GM23338 (cell line): ENCODE measurements around the gene SYTL1. TPM values are rescaled to one million over a fixed set of nuclear protein-coding genes. Genes with fewer than 3 reads are reported as not detected.

Source experiments
- ATAC-seq: fragments of 200-7000 bp; cut with Tn5 transposase; 3 replicates; pipeline ENCODE4 v1.9.1; 2020
- DNase-seq: peaks from one replicate; pipeline ENCODE4 v3.0.0-alpha.2; 2015; ENCODE audit warnings: low spot score
- H2AFZ ChIP-seq: fragments of 200-600 bp; sonication (generic); 2 replicates; pipeline ENCODE4 v1.8.0; 2016; ENCODE audit warnings: antibody characterized with exemption, mild to moderate bottlenecking, moderate library complexity
- H3F3A ChIP-seq: fragments of 200-600 bp; sonication (generic); replicated peaks from 2 replicates; pipeline ENCODE4 v1.8.0; 2017; ENCODE audit warnings: antibody characterized with exemption, mixed run types, low read depth
- H3K27ac ChIP-seq: fragments of 200-600 bp; sonication (generic); 2 replicates; pipeline ENCODE4 v1.6.1; 2016; ENCODE audit warnings: low read depth
- H3K27me3 ChIP-seq: fragments of 200-600 bp; sonication (generic); 2 replicates; pipeline ENCODE4 v1.8.0; 2016; ENCODE audit warnings: mild to moderate bottlenecking, mixed run types, moderate library complexity; ENCODE audit not compliant: insufficient read depth
- H3K36me3 ChIP-seq: fragments of 200-600 bp; sonication (generic); 2 replicates; pipeline ENCODE4 v1.8.0; 2016; ENCODE audit warnings: mild to moderate bottlenecking; ENCODE audit not compliant: insufficient read depth
- H3K4me1 ChIP-seq: fragments of 200-600 bp; sonication (generic); 2 replicates; pipeline ENCODE4 v1.8.0; 2016; ENCODE audit warnings: mild to moderate bottlenecking, moderate library complexity; ENCODE audit not compliant: insufficient read depth
- H3K4me2 ChIP-seq: fragments of 200-600 bp; sonication (generic); 2 replicates; pipeline ENCODE4 v1.7.1; 2017; ENCODE audit warnings: mixed run types
- H3K4me3 ChIP-seq: fragments of 200-600 bp; sonication (generic); 2 replicates; pipeline ENCODE4 v1.6.1; 2016; ENCODE audit warnings: mixed run types
- H3K79me2 ChIP-seq: fragments of 200-600 bp; sonication (generic); replicated peaks from 2 replicates; pipeline ENCODE4 v1.8.0; 2017; ENCODE audit warnings: mild to moderate bottlenecking; ENCODE audit not compliant: insufficient read depth
- H3K9me2 ChIP-seq: fragments of 200-600 bp; sonication (generic); 2 replicates; pipeline ENCODE4 v1.8.0; 2017; ENCODE audit not compliant: insufficient read depth
- H4K20me1 ChIP-seq: fragments of 200-600 bp; sonication (generic); replicated peaks from 2 replicates; pipeline ENCODE4 v1.8.0; 2017; ENCODE audit warnings: mild to moderate bottlenecking; ENCODE audit not compliant: insufficient read depth
- H3K27ac Mint-ChIP-seq: 2 replicates; pipeline ENCODE4 v1.8.0; 2020; ENCODE audit warnings: inconsistent platforms, mild to moderate bottlenecking, moderate library complexity, mixed read lengths
- H3K27me3 Mint-ChIP-seq: 3 replicates; pipeline ENCODE4 v1.8.0; 2022; ENCODE audit warnings: low read depth, mild to moderate bottlenecking, moderate library complexity, mixed read lengths, inconsistent platforms; ENCODE audit not compliant: insufficient read depth, poor library complexity
- H3K36me3 Mint-ChIP-seq: 3 replicates; pipeline ENCODE4 v1.8.0; 2021; ENCODE audit warnings: low read depth, mild to moderate bottlenecking, inconsistent platforms, moderate library complexity, mixed read lengths
- H3K4me1 Mint-ChIP-seq: 3 replicates; pipeline ENCODE4 v1.8.0; 2020; ENCODE audit warnings: mild to moderate bottlenecking, inconsistent platforms, mixed read lengths
- H3K4me3 Mint-ChIP-seq: 3 replicates; pipeline ENCODE4 v1.8.0; 2021; ENCODE audit warnings: moderate library complexity, mild to moderate bottlenecking, inconsistent platforms, mixed read lengths
- H3K9me3 Mint-ChIP-seq: 3 replicates; pipeline ENCODE4 v1.8.0; 2020; ENCODE audit warnings: moderate library complexity, mild to moderate bottlenecking, inconsistent platforms, mixed read lengths
- CREB1 ChIP-seq: fragments of 250-450 bp; sonication (Bioruptor Pico); IDR thresholded peaks from 2 replicates; pipeline ENCODE4 v1.5.0; 2020; ENCODE audit warnings: low read depth, mild to moderate bottlenecking, moderate library complexity
- EZH2 ChIP-seq: fragments of 200-600 bp; sonication (generic); IDR thresholded peaks from one replicate; pipeline ENCODE4 v1.8.0; 2017; ENCODE audit warnings: antibody characterized with exemption, mild to moderate bottlenecking, low read depth; ENCODE audit not compliant: unreplicated experiment
- EZH2phosphoT487 ChIP-seq: fragments of 200-600 bp; sonication (generic); IDR thresholded peaks from one replicate; pipeline ENCODE4 v1.8.1; 2018; ENCODE audit warnings: antibody characterized with exemption; ENCODE audit not compliant: unreplicated experiment
- JUNB ChIP-seq: IDR thresholded peaks from one replicate; pipeline ENCODE4 v1.6.1; 2016; ENCODE audit warnings: antibody characterized with exemption; ENCODE audit not compliant: unreplicated experiment
- NANOG ChIP-seq: IDR thresholded peaks from 2 replicates; pipeline ENCODE4 v1.6.1; 2016; ENCODE audit warnings: antibody characterized with exemption, borderline replicate concordance
- POLR2AphosphoS5 ChIP-seq: IDR thresholded peaks from 2 replicates; pipeline ENCODE4 v1.6.1; 2016; ENCODE audit warnings: antibody characterized with exemption, low read depth
- STAT1 ChIP-seq: IDR thresholded peaks from one replicate; pipeline ENCODE4 v1.6.1; 2016; ENCODE audit warnings: antibody characterized with exemption; ENCODE audit not compliant: unreplicated experiment
- ZNF114 ChIP-seq: fragments of 250-450 bp; sonication (Bioruptor Pico); IDR thresholded peaks from 2 replicates; pipeline ENCODE4 v1.5.0; 2020; ENCODE audit warnings: mild to moderate bottlenecking, moderate library complexity
- ZNF331 ChIP-seq: fragments of 250-450 bp; sonication (Bioruptor Pico); IDR thresholded peaks from 2 replicates; pipeline ENCODE4 v1.5.0; 2020; ENCODE audit warnings: low read depth, mild to moderate bottlenecking, moderate library complexity
- polyA plus RNA-seq: library from polyadenylated mRNA; unstranded; fragments of >200 nt; fragmentation: Nextera tagmentation; extraction: Ambion mirVana; gene quantifications from 2 replicates; pipeline ENCODE4 v1.2.1, GENCODE V29; 2016
- total RNA-seq: library from RNA; depleted of rRNA; stranded (reverse); fragments of >200 nt; shearing (Covaris generic); gene quantifications from 2 replicates; pipeline ENCODE4 v1.2.3, GENCODE V29; 2014
- TF ChIP-seq, protein P1 (sequence below): IDR thresholded peaks from 2 replicates; pipeline ENCODE4 v1.6.1; 2016; ENCODE audit warnings: antibody characterized with exemption
- TF ChIP-seq, protein P2 (sequence below): IDR thresholded peaks from one replicate; pipeline ENCODE4 v1.6.1; 2018; ENCODE audit warnings: antibody characterized with exemption; ENCODE audit not compliant: unreplicated experiment
- TF ChIP-seq, protein P3 (sequence below), 2 experiments: fragments of 200-600 bp in 1 of 2; sonication (generic) in 1 of 2; conservative IDR thresholded peaks; 2 replicates each; pipeline versions ENCODE4 v1.5.1 to v1.6.1; 2016 to 2017; ENCODE audit warnings: antibody characterized with exemption in 2 of 2, low read depth in 2 of 2, mild to moderate bottlenecking in 2 of 2, moderate library complexity in 1 of 2
- TF ChIP-seq, protein P4 (sequence below): fragments of 250-450 bp; sonication (Bioruptor Pico); IDR thresholded peaks from 2 replicates; pipeline ENCODE4 v1.5.0; 2020; ENCODE audit warnings: mild to moderate bottlenecking, moderate library complexity

SYTL1 gene
- total and polyA plus RNA-seq, 2 experiments from 2014 or later, result 4.9 to 12.3 TPM

DNA sequence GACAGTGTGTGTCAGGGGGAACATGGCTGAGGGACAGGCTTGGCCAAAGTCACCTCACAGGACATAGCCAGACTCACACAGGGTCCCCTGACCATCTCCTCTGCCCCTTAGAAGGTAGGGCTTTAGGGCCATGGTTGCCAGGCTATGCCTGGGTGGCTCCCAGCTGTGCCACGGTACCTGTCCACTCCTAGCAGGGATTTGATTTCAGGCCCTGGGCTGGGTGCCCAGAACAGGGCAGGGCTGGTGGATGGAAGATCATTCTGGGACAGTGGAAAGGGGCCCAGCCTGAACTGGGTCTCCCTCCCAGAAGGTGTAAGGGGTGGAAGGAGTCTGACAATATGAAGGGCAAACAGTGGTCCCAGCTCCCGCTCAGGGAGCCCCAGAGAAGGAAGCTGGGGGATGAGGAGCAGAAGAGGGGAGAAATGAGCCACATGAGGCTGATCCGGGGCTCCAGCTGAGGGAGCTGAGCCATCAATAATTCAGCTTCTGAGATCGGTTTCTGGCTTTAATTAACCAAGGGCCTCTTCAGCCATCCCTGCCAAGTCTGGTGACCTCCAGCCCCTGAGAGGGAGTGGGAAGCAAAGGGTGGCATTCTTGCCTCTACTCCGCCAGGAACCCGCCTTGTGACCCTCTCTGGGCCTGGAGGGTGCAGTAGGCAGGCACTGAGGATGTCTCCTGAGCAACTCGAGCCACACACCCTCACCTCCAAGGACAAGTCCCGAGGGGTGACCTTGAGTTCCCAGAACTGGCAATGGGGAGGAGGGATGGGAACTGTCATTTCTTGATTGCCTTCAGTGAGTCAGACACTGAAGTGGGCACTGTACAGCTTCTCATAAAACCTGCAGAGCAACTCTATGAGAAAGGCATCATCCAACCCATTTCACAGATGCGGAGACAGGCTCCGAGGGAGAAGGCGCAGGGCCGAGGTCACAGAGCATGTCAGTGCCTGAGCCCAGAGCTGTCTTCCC is 39.2 kb downstream of the SYTL1 start:
- Histone ChIP-seq H4K20me1 (no peaks in the 10 kb centered on the region), H3K4me1 (peaks cover 3% of the 10 kb centered on the region; the same call in 1 of the 2 replicates), H3K27me3 (peaks cover 5% of the 10 kb centered on the region), H3K4me2 (no peak overlapping the region), H3K9me2 (no peaks in the 10 kb centered on the region), H3K27ac (no peak overlapping the region), H3K36me3 (no peaks in the 10 kb centered on the region), H3F3A (no peaks in the 10 kb centered on the region), H3K4me3 (no peak overlapping the region), H3K79me2 (no peaks in the 10 kb centered on the region), H2AFZ (no peak overlapping the region)
- H3K36me3 Mint-ChIP-seq, result no peaks in the 10 kb centered on the region
- DNase-seq (no peak), ATAC-seq (no peak)
- no peaks in the 10 kb centered on the region for H3K9me3 Mint-ChIP-seq
- H3K27me3 Mint-ChIP-seq, result peaks cover 11% of the 10 kb centered on the region
- H3K27ac Mint-ChIP-seq, result no peak overlapping the region
- H3K4me3 Mint-ChIP-seq, result no peak overlapping the region
- TF ChIP-seq NANOG (no peak), POLR2AphosphoS5 (no peak), EZH2 (no peak), JUNB (no peak), EZH2phosphoT487 (no peak), CREB1 (CRISPR knock-in tag) (no peak), STAT1 (no peak), ZNF114 (CRISPR knock-in tag) (no peak), ZNF331 (CRISPR knock-in tag) (no peak)
- TF ChIP-seq, protein P1, sequence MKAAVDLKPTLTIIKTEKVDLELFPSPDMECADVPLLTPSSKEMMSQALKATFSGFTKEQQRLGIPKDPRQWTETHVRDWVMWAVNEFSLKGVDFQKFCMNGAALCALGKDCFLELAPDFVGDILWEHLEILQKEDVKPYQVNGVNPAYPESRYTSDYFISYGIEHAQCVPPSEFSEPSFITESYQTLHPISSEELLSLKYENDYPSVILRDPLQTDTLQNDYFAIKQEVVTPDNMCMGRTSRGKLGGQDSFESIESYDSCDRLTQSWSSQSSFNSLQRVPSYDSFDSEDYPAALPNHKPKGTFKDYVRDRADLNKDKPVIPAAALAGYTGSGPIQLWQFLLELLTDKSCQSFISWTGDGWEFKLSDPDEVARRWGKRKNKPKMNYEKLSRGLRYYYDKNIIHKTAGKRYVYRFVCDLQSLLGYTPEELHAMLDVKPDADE, result no peak
- TF ChIP-seq, protein P2, sequence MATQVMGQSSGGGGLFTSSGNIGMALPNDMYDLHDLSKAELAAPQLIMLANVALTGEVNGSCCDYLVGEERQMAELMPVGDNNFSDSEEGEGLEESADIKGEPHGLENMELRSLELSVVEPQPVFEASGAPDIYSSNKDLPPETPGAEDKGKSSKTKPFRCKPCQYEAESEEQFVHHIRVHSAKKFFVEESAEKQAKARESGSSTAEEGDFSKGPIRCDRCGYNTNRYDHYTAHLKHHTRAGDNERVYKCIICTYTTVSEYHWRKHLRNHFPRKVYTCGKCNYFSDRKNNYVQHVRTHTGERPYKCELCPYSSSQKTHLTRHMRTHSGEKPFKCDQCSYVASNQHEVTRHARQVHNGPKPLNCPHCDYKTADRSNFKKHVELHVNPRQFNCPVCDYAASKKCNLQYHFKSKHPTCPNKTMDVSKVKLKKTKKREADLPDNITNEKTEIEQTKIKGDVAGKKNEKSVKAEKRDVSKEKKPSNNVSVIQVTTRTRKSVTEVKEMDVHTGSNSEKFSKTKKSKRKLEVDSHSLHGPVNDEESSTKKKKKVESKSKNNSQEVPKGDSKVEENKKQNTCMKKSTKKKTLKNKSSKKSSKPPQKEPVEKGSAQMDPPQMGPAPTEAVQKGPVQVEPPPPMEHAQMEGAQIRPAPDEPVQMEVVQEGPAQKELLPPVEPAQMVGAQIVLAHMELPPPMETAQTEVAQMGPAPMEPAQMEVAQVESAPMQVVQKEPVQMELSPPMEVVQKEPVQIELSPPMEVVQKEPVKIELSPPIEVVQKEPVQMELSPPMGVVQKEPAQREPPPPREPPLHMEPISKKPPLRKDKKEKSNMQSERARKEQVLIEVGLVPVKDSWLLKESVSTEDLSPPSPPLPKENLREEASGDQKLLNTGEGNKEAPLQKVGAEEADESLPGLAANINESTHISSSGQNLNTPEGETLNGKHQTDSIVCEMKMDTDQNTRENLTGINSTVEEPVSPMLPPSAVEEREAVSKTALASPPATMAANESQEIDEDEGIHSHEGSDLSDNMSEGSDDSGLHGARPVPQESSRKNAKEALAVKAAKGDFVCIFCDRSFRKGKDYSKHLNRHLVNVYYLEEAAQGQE, result no peak
- TF ChIP-seq, protein P3, sequence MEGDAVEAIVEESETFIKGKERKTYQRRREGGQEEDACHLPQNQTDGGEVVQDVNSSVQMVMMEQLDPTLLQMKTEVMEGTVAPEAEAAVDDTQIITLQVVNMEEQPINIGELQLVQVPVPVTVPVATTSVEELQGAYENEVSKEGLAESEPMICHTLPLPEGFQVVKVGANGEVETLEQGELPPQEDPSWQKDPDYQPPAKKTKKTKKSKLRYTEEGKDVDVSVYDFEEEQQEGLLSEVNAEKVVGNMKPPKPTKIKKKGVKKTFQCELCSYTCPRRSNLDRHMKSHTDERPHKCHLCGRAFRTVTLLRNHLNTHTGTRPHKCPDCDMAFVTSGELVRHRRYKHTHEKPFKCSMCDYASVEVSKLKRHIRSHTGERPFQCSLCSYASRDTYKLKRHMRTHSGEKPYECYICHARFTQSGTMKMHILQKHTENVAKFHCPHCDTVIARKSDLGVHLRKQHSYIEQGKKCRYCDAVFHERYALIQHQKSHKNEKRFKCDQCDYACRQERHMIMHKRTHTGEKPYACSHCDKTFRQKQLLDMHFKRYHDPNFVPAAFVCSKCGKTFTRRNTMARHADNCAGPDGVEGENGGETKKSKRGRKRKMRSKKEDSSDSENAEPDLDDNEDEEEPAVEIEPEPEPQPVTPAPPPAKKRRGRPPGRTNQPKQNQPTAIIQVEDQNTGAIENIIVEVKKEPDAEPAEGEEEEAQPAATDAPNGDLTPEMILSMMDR (conservative IDR thresholded peaks at IDR 0.05; ENCODE audit: low read depth in 2 of 2), result no peak
- TF ChIP-seq, protein P4, sequence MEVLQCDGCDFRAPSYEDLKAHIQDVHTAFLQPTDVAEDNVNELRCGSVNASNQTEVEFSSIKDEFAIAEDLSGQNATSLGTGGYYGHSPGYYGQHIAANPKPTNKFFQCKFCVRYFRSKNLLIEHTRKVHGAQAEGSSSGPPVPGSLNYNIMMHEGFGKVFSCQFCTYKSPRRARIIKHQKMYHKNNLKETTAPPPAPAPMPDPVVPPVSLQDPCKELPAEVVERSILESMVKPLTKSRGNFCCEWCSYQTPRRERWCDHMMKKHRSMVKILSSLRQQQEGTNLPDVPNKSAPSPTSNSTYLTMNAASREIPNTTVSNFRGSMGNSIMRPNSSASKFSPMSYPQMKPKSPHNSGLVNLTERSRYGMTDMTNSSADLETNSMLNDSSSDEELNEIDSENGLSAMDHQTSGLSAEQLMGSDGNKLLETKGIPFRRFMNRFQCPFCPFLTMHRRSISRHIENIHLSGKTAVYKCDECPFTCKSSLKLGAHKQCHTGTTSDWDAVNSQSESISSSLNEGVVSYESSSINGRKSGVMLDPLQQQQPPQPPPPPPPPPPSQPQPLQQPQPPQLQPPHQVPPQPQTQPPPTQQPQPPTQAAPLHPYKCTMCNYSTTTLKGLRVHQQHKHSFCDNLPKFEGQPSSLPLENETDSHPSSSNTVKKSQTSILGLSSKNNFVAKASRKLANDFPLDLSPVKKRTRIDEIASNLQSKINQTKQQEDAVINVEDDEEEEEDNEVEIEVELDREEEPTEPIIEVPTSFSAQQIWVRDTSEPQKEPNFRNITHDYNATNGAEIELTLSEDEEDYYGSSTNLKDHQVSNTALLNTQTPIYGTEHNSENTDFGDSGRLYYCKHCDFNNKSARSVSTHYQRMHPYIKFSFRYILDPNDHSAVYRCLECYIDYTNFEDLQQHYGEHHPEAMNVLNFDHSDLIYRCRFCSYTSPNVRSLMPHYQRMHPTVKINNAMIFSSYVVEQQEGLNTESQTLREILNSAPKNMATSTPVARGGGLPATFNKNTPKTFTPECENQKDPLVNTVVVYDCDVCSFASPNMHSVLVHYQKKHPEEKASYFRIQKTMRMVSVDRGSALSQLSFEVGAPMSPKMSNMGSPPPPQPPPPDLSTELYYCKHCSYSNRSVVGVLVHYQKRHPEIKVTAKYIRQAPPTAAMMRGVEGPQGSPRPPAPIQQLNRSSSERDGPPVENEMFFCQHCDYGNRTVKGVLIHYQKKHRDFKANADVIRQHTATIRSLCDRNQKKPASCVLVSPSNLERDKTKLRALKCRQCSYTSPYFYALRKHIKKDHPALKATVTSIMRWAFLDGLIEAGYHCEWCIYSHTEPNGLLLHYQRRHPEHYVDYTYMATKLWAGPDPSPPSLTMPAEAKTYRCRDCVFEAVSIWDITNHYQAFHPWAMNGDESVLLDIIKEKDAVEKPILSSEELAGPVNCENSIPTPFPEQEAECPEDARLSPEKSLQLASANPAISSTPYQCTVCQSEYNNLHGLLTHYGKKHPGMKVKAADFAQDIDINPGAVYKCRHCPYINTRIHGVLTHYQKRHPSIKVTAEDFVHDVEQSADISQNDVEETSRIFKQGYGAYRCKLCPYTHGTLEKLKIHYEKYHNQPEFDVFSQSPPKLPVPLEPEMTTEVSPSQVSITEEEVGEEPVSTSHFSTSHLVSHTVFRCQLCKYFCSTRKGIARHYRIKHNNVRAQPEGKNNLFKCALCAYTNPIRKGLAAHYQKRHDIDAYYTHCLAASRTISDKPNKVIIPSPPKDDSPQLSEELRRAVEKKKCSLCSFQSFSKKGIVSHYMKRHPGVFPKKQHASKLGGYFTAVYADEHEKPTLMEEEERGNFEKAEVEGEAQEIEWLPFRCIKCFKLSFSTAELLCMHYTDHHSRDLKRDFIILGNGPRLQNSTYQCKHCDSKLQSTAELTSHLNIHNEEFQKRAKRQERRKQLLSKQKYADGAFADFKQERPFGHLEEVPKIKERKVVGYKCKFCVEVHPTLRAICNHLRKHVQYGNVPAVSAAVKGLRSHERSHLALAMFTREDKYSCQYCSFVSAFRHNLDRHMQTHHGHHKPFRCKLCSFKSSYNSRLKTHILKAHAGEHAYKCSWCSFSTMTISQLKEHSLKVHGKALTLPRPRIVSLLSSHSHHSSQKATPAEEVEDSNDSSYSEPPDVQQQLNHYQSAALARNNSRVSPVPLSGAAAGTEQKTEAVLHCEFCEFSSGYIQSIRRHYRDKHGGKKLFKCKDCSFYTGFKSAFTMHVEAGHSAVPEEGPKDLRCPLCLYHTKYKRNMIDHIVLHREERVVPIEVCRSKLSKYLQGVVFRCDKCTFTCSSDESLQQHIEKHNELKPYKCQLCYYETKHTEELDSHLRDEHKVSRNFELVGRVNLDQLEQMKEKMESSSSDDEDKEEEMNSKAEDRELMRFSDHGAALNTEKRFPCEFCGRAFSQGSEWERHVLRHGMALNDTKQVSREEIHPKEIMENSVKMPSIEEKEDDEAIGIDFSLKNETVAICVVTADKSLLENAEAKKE (CRISPR knock-in tag), result no peak
- H3K4me1 Mint-ChIP-seq, result peaks cover 6% of the 10 kb centered on the region; the same call in 1 of the 3 replicates
